HUES48 (cell line): ENCODE data around the gene ASS1.

Experiments
- H3K27ac ChIP-seq: one replicate; pipeline ENCODE4 v1.7.0; 2013; ENCODE audit warnings: low read depth, low read length, inconsistent platforms
- H3K27me3 ChIP-seq: 2 replicates; pipeline ENCODE4 v1.6.1; 2013; ENCODE audit warnings: mild to moderate bottlenecking, low read length; ENCODE audit not compliant: control insufficient read depth, insufficient read depth
- H3K36me3 ChIP-seq: 2 replicates; pipeline ENCODE4 v1.6.1; 2013; ENCODE audit warnings: low read length; ENCODE audit not compliant: control insufficient read depth, insufficient read depth
- H3K4me1 ChIP-seq: 2 replicates; pipeline ENCODE4 v1.6.1; 2013; ENCODE audit warnings: mild to moderate bottlenecking, low read length; ENCODE audit not compliant: control insufficient read depth, insufficient read depth
- H3K4me3 ChIP-seq: 2 replicates; pipeline ENCODE4 v1.5.1; 2013; ENCODE audit warnings: mild to moderate bottlenecking, low read depth, low read length
- H3K9ac ChIP-seq: 2 replicates; pipeline ENCODE4 v1.6.1; 2013; ENCODE audit warnings: mild to moderate bottlenecking, low read depth, low read length, moderate library complexity
- H3K9me3 ChIP-seq: 2 replicates; pipeline ENCODE4 v1.6.1; 2013; ENCODE audit warnings: low read length; ENCODE audit not compliant: control insufficient read depth, insufficient read depth

The ASS1 gene

DNA sequence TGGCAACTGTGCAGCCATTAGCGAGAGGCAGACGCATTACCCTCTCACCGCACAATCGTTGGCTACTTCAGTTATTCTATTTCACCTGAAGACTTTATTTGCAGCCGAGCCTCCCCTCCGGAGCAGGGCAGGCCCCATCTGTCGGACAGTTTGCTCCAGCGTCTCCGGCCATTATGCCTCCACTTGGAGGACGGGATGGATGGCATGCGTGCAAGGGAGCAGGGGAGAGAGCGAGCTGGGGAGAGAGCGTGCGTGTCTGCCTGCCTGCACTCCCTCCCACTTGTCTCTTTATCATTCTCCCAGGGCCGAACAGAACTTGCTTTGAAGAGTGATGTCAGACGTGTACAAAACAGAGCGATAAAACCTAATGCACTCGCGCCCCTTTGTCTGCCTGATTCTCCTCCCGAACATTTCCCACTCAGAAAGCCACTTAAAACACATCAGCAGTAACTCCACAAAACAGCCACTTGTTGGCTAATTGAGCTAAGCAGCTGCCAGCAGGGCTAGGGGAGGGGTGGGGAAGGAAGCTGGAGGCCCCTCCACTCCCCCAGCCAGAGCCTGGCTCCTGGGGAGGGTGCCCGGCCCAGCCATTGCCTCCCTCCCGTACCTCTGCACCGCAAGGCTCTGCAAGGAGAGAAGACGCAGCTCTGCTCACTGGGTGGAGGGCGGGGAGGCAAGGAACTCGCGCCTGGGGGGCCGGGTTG is 91.2 kb downstream of the ASS1 start:
- Histone ChIP-seq H3K4me3 (peak overlapping the region; percentile 34; the same call in 1 of the 2 replicates), H3K9ac (0 out of 2 replicates have a peak overlapping the region, but pooled peaks have one; percentile 20), H3K4me1 (peaks cover 13% of the 10 kb centered on the region), H3K9me3 (no peaks in the 10 kb centered on the region), H3K36me3 (no peaks in the 10 kb centered on the region), H3K27ac (no peak overlapping the region), H3K27me3 (peaks cover 25% of the 10 kb centered on the region)

DNA sequence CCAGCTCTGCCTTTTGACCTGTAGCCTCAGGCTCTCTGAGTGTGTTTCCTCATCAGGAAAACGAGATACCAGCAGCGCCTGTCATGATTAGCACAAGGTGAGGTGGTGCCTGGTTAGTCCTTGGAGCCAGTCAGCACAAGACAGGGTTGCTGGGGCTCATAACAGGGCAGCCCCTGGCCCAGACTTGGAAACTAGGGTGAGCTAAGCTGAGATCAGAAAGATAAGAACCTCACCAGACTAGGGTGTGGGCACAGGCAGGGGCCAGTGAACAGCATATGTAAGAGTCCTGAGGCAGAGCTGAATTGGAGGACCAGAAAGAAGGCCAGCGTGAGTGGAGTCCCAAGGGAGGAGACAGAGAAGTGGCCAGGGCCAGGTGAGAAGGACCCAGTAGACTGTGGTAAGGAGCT is 91.9 kb downstream of the ASS1 start:
- H3K27ac ChIP-seq = no peak overlapping the region
- no peaks in the 10 kb centered on the region for H3K9me3 ChIP-seq
- peaks cover 25% of the 10 kb centered on the region for H3K27me3 ChIP-seq

DNA sequence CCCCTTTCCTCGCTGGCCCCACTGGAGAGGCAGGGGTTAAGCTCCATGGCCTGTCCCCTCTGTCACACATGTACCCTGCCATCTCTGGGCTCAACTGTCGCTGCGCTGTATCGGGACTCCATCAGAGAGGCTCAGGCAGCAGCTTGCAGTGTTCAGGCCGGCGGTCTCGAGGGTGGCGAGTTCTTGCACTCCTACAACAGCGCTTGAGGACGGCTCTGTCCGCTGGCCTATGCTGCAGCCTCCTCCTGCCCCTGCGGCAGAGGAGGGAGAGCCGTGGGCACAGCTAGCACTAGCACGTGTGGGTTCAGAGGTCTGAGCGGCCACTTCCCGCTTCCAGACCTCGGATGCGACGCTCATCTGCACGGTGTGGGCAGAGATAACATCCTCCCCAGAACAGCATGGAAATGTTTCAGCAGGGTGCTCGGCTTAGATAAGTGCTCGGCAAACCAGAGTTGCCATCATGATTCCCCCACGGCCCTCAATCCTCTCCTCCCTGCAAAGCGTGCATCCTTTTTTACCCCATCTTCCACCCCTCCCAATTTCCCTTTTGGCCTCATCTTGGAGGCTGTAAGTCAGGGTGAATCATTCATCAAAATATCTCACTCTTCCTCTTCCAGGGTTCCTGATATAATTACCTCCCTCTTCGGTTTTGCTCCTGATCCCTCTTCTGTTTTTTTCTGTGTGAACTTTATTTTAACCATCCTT is 92.7 kb downstream of the ASS1 start:
- Histone ChIP-seq H3K4me1 (peaks cover 13% of the 10 kb centered on the region), H3K27ac (no peak overlapping the region), H3K9me3 (no peaks in the 10 kb centered on the region), H3K4me3 (no peak overlapping the region), H3K36me3 (no peaks in the 10 kb centered on the region), H3K27me3 (peaks cover 25% of the 10 kb centered on the region), H3K9ac (no peak overlapping the region)

More for the DNA sequence above, 91.9 kb downstream of the ASS1 start:
- Histone ChIP-seq H3K36me3 (no peaks in the 10 kb centered on the region), H3K9ac (no peak overlapping the region), H3K4me3 (no peak overlapping the region), H3K4me1 (peaks cover 13% of the 10 kb centered on the region)

DNA sequence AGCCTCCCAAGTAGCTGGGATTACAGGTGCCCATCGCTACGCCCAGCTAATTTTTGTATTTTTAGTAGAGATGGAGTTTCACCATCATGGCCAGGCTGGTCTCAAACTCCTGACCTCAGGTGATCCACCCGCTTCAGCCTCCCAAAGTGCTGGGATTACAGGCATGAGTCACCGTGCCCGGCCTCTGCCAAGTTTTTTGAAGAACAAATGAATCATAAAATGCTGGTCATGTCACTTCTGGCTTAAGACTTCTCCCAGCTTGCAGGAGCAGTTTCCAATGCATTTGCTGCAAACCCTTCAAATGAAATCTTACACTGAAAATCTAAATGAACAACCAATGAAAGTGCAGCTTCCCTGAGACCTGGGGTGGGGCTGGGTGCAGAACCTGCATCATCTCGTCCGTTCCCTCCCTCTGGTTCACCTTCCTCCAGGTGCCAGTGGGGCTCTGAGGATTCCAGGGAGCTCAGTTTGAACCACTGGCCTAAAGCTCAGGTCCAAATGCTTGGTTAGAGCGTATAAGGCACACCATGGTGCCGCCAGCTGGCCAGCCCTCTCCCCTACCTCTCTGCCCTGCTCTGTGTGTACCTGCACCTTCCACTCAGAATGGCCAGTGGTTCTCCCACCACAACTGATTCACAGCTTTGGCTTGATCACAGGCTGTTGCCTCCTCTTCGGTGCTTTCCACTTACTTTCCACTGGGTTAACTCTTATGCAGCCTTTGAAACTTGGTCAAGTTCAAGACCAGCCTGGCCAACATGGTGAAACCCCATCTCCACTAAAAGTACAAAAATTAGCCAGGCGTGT is 94.9 kb downstream of the ASS1 start:
- Histone ChIP-seq H3K4me3 (no peak overlapping the region), H3K9ac (no peak overlapping the region), H3K4me1 (peaks cover 19% of the 10 kb centered on the region), H3K9me3 (no peaks in the 10 kb centered on the region), H3K27me3 (peaks cover 25% of the 10 kb centered on the region), H3K36me3 (no peaks in the 10 kb centered on the region), H3K27ac (no peak overlapping the region)

GRCh38 chr9:130541533-130541932 is 96.8 kb downstream of the ASS1 start:
- Histone ChIP-seq H3K9ac (no peak overlapping the region), H3K9me3 (no peaks in the 10 kb centered on the region), H3K4me3 (no peak overlapping the region), H3K4me1 (peaks cover 13% of the 10 kb centered on the region; the same call in 1 of the 2 replicates), H3K27ac (no peak overlapping the region), H3K36me3 (no peaks in the 10 kb centered on the region), H3K27me3 (peaks cover 17% of the 10 kb centered on the region)

DNA sequence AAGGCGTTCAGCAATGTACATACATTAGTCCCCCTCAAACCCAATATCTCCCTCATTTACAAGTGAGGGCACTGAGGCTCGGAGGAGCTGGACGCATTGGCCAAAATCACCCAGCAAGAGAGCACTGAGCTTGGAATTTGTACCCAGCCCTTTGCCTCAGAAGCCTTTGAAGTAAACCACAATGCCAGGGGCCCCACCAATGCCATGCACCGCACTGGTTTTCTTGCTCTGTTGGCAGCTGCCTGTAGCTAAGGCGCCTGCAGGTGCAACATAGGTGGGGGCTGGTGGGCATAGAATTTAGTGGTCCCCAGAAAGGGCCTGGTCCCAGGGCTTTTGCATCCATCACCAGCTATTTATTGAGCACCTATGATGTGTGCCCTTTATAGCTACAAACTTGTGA is 97.3 kb downstream of the ASS1 start:
- H3K27me3 ChIP-seq = peaks cover 12% of the 10 kb centered on the region
- no peak overlapping the region for H3K4me3 ChIP-seq

DNA sequence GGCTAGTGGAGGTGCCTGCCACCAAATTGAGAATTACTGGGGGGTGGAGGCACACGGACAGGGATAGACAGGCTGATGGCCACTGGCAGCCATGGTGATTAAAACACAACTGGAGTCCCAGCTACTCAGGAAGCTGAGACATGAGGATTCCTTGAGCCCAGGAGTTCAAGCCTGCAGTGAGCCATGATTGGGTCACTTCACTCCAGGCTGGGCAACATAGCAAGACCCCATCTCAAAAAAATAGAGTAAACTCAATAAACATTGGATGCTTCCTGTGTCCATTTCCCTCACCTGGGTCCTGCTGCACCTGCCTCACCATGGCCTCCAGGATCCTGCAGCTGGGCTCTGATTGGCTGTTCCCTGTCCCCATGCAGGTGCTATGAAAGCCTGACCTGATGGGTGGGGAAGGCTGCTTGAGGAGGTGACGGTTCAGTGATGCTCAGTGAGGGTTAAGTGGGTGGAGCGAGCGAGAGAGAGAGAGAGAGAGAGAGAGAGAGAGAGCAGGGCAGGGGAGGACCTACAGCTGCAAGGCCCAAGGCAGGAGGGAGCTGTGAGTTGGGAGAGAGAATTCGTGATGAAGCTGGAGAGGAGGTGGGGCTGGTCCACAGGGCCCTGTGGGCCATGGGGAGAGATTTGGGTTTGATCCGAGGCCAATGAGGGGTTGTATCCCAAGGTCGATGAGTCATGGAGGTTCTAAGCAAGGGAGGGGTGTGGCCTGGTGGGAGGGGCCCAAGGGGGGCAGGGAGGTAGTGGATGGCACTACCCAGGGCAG is 97.9 kb downstream of the ASS1 start:
- peaks cover 13% of the 10 kb centered on the region; the same call in 1 of the 2 replicates for H3K4me1 ChIP-seq
- H3K4me3 ChIP-seq = no peak overlapping the region
- H3K36me3 ChIP-seq = no peaks in the 10 kb centered on the region
- H3K9me3 ChIP-seq = no peaks in the 10 kb centered on the region
- H3K27me3 ChIP-seq = peaks cover 6% of the 10 kb centered on the region; the same call in 1 of the 2 replicates
- H3K27ac ChIP-seq = no peak overlapping the region
- no peak overlapping the region for H3K9ac ChIP-seq

More for the DNA sequence above, 97.3 kb downstream of the ASS1 start:
- Histone ChIP-seq H3K36me3 (no peaks in the 10 kb centered on the region), H3K9me3 (no peaks in the 10 kb centered on the region), H3K9ac (no peak overlapping the region), H3K4me1 (peaks cover 13% of the 10 kb centered on the region; the same call in 1 of the 2 replicates), H3K27ac (no peak overlapping the region)

DNA sequence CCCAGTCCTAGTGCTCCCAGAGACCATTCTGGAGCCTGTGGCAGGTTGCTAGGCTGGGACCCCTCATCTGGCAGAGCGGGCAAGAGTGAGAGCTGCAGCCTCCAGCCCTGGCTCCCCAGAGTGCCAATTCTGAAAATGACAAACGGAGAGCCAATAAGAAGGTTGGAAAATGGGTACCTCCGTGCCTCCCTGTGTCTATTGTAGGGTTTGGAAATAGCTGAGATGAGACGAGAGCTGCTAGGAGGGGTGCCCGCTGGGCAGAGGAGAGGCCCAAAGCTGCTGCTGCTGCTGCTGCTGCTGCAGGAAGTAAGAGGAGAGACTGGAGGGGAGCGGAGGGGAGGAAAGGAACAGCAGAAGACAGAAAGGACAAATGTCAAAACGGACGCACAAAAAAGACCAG is 98.6 kb downstream of the ASS1 start:
- Histone ChIP-seq H3K4me1 (peaks cover 13% of the 10 kb centered on the region; the same call in 1 of the 2 replicates), H3K27ac (no peak overlapping the region), H3K9me3 (no peaks in the 10 kb centered on the region), H3K9ac (no peak overlapping the region), H3K36me3 (no peaks in the 10 kb centered on the region), H3K4me3 (no peak overlapping the region), H3K27me3 (peaks cover 3% of the 10 kb centered on the region; the same call in 1 of the 2 replicates)

- no peaks in the 10 kb centered on the region for H3K36me3 ChIP-seq
These were observed 99.1 kb downstream of the ASS1 start for GRCh38 chr9:130543859-130544258.

DNA sequence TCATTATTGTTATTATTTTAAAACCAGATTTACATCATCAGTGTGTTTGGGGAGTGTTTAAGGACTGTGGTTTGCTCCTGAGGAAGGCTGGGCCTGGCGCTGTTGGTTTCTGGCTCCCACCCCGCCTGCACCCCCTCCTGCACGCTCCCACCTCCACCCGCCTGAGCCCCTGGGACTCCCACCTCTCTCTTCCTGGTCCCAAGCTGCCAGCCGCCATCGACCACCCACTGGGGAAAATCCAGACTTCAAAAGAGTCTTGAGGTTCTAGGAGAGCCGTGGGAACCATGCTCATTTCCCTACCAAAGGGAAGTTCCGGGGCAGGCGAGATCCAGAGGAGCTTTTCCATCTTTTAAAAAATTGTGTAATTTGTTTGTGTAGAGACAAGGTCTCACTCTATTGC is 99.6 kb downstream of the ASS1 start:
- Histone ChIP-seq H3K27ac (no peak overlapping the region), H3K4me3 (no peak overlapping the region), H3K9ac (no peak overlapping the region), H3K9me3 (peaks cover 8% of the 10 kb centered on the region), H3K4me1 (peaks cover 13% of the 10 kb centered on the region; the same call in 1 of the 2 replicates), H3K27me3 (0 out of 2 replicates have a peak, but pooled peaks cover 3% of the 10 kb centered on the region), H3K36me3 (no peaks in the 10 kb centered on the region)

More at GRCh38 chr9:130543859-130544258, 99.1 kb downstream of the ASS1 start:
- H3K9me3 ChIP-seq = peaks cover 3% of the 10 kb centered on the region
- H3K4me1 ChIP-seq = peaks cover 13% of the 10 kb centered on the region; the same call in 1 of the 2 replicates
- H3K27ac ChIP-seq = no peak overlapping the region
- H3K27me3 ChIP-seq = peaks cover 3% of the 10 kb centered on the region; the same call in 1 of the 2 replicates
- H3K9ac ChIP-seq = no peak overlapping the region
- no peak overlapping the region for H3K4me3 ChIP-seq
